Heart left ventricle (tissue), 13 donors: ENCODE measurements around the gene INHA.

ENCODE experiments used
- POLR2A ChIP-seq, 2 donors: fragments of 450-650 bp; IDR thresholded peaks; one replicate each; pipeline ENCODE4 v1.6.1; 2017; ENCODE audit warnings: antibody characterized with exemption in 2 of 2, mild to moderate bottlenecking in 2 of 2, moderate library complexity in 2 of 2
- TF ChIP-seq, protein P1 (sequence below), 12 donors: fragments of 200-600 bp; sonication (generic) in 4 of 12; IDR thresholded peaks; one replicate each; pipeline versions ENCODE4 v1.5.0 to v1.8.0; 2018 to 2022; ENCODE audit warnings: antibody characterized with exemption in 12 of 12, mild to moderate bottlenecking in 5 of 12
- donor health status: ischemic (EF 13 %, LVEDD 7.1; RV severe dilation, severe dysfunction).
- donor health status: DM: no; HTN: yes; CAD: no.
- donor health status: DM: no; HTN: no; CAD: no.
- donor health status: ischemic (EF 25% LVEDD 6.9; RV normal size, moderate dysfunction).
- donor health status: ischemic (EF 25% LVEDD 5.7; RV mildly dilated, moderate dysfunction).
- donor health status: ischemic (EF 35%, LVEDD 5.7; RV mildly dilated, moderate dysfunction).
- donor health status: nonischemic (EF 11% LVEDD 7.7; RV severe dilation, severe dysfunction).
- donor health status: DM: yes; HTN: yes; CAD: no.
- donor health status: PGD.
- donor health status: ischemic (EF 29% LVEDD 5.4; RV normal size, mild dysfunction).
- donor health status: nonischemic (EF 23%, LVEDD 6.1; RV moderate dilation, normal function).

DNA sequence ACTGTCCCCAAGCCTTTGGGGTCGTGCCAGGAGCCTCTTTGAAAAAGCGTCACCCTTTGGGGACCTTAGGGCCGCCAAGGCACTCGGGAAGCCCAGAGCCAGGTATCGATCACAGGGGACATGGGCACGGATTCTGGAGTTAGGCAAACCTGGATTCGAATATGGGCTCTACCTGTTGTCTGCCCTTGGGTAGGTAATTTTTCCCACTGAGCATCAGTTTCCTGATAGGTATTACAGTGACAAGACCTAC lies 19.0 kb upstream of the INHA start:
- TF ChIP-seq, protein P1, sequence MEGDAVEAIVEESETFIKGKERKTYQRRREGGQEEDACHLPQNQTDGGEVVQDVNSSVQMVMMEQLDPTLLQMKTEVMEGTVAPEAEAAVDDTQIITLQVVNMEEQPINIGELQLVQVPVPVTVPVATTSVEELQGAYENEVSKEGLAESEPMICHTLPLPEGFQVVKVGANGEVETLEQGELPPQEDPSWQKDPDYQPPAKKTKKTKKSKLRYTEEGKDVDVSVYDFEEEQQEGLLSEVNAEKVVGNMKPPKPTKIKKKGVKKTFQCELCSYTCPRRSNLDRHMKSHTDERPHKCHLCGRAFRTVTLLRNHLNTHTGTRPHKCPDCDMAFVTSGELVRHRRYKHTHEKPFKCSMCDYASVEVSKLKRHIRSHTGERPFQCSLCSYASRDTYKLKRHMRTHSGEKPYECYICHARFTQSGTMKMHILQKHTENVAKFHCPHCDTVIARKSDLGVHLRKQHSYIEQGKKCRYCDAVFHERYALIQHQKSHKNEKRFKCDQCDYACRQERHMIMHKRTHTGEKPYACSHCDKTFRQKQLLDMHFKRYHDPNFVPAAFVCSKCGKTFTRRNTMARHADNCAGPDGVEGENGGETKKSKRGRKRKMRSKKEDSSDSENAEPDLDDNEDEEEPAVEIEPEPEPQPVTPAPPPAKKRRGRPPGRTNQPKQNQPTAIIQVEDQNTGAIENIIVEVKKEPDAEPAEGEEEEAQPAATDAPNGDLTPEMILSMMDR (IDR thresholded peaks at IDR 0.05) = no peak
- TF ChIP-seq POLR2A (IDR thresholded peaks at IDR 0.05) = no peak
